Dedifferentiated amniotic fluid mesenchymal stem cell (primary cell): Measurements from ENCODE around the gene COG3.

Experiments
- DNase-seq: peaks from one replicate; pipeline ENCODE4 v3.0.0-alpha.2; 2016; ENCODE audit errors: extremely low spot score

Gene COG3

DNA sequence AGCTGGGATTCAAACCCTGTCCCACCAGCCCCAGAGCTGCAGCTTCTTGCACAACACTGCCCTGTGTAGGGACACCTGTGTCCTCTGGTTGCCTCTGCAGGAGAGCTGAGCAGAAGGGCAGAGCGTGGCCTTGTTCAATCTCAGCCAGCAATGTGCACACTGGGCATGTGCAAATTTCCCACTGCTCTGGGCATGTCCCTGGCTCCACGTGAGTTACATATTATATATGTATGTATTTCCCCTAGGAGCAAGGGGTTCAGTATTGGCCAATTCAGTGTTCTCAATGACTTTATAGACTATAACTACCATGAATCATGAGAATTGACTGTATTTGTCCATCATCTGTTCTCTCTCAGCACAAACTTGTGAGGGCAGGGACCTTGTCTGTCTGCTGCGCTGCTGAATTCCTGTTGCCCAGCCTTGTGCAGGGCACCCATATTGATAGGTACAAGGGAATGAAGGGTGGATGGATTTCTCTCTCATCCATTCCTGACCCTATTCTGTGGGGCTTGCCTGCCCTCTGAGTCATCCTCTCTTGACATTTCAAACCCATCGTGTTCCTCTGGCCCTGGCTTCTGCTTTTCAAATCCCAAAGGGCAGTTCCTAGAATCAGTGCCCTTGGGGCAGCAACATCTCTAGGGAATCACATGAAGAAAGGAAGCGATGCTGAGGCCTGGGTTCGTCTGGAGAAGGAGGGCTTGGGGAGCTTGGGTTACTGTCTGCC is 81.1 kb downstream of the COG3 start:
- DNase-seq: no peak

DNA sequence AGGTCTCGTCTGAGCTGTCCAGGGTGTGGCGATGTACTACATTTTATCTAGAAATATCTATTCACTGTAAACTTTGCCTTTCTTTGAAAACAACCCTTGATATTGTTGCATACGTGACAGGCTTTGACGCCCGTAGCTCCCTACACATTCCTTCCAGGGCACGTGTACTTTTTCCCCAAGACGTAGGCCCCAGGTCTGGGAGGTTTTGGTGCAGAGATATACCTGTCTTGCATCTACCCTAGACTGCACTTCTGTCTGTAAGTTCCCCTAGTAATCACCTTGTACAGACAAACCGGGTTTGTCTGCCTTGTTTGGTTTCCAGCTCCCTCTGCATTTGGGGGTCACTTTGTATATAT is 81.6 kb downstream of the COG3 start:
- DNase-seq: no peak

DNA sequence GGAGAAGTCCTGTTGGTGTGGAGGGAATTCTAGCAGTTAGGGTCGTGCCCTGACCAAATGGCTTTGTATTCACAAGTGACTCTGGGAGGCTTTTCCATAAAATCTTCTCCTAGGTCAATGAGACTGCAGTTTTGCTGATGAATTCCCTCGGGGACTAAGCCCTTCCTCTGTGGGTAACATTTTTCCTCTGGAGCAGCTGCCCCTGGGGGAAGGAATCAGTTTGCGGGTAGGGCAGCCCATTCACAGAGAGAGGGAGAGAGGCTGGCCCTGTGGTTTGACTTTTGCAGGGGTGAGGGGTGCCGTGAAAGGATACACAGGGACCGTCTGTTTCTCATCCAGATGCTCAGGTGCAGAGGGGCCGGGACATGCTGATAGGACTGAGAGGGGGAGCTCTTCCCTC is 83.5 kb downstream of the COG3 start:
- DNase-seq: no peak

DNA sequence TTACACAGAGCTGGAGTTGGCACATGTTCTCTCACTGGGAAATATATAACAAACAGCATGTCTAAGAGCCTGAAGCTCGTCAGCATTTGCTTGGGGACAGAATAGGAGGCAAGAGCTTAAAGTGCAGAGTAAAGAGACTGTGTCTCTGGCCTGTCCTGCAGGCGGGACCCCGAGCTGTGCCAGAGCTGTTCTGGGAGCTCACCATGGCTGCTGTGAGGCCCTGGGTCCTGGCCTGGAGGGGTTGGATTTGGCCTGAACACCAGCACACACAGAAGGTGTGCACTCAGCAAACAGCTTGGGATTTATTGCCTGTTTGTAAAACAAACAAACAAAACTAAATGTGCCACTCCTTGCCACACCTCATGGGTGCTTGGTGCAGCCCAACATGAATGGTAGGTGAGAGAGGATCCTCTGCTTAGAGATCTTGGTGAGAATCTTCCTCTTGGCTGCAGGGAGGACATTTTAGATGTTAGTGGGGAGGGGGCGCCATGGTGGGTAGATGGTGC is 89.9 kb downstream of the COG3 start:
- DNase-seq: no peak

DNA sequence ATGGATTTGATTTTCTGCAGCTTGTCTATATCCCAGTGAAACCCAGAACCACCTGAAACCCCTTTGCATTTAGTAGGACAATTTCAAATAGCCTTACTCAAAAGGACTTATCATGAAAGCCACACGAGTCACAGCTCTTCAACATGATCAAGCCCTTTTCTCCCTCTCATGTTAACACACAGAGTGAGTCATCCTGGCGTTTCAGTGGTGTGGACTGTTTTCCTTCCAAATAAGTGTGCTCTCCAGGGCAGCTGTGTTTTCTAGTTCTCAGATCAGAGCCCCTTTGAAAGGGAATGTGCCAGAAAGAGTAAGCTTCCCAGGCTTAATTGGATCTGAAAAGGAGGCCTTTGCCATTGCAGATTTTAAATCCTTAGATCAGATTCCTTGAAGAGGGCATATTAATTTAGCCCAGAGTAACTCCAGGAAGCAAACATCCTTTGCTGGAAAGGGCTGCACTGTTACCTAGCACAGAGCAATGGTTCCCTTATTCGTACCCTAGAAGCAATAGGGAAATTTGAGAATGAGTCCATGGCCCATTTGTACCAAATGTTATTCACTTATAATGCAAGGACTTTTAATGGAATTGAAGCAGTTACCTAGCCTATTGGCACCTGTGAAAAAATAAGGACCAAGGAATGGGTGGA is 99.5 kb downstream of the COG3 start:
- DNase-seq: peak; percentile 37

DNA sequence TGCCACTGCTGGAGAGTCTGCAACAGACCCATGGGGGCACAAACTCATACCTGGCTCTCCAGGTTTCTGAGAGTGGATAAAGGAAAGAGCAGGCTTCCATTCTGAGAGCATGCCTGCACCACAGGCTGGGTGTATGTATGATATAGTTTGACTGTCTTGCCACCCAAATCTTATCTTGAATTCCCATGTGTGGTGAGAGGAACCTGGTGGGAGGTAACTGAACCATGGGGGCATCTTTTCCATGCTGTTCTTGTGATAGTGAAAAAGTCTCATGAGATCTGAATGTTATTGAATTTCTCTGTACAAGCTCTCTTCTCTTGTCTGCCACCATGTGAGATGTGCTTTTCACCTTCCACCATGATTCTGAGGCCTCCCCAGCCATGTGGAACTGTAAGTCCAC is 100.6 kb downstream of the COG3 start:
- DNase-seq: no peak

DNA sequence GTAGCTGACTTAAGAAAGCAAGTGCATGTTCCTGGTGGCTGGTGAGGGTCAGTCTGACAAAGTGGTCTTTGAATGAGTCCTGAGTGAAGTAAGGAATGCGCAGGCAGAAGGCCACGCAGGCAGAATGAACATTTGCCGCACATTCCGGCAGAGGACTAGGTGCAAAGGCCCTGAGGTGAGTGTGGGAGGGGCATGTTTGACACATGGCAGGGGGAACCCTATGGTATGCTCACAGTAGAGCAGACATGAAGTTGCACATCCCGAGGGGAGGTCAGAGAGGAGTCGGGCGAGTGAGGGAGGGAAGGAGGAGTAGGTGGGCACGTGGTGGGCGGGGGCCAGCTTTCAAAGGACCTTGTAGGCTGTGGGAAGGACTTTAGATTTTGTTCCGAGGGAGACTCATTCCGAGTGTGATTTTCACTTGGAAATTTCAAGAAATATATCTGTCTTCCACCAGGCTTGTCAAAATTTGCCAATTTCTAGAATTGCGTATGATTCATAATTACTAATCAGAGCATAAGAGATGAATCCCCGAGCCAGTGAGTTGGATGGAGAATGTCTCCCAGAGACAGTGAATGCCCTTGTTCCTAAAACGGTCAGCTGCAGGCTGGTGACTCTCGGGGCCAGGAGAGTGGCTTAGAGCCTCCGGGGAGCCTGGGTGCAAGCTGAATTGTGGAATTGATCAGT is 110.5 kb downstream of the COG3 start:
- DNase-seq: no peak

DNA sequence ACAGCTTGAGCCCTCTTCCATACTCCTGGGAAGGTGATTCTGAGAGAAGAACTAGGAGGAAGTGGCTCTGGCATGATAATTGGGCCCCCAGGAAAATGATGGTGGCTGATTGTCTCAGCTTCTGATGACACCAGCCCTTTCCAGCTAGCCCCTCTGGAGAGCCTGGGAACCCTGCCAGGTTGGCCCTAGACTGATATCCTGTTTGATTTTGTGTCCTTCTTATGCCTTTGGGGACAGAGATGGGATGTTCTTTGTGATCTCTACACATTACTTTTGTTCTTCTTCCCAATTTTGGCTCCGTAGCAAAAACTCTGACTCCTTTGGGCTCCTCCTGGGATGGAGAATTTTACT is 111.1 kb downstream of the COG3 start:
- no peak for DNase-seq

DNA sequence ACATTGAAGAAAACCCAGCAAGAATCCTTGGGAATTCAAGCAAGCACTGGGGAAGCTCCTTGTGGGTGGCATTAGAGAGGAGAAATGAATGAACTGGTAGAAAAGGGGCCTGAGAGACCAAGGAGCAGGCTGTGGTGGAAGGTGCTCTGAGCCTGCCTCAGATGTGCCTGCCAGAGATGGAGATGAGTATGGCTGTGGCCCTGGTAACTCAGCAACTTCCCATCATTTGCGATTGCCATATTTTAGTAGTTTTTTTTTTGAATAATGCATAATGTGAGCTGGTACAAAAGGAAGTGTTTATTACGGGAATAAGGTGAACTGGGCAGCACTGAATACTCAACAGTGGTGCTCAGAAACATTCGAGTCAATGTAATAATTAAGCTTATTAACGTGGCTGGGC is 111.7 kb downstream of the COG3 start:
- DNase-seq: no peak

DNA sequence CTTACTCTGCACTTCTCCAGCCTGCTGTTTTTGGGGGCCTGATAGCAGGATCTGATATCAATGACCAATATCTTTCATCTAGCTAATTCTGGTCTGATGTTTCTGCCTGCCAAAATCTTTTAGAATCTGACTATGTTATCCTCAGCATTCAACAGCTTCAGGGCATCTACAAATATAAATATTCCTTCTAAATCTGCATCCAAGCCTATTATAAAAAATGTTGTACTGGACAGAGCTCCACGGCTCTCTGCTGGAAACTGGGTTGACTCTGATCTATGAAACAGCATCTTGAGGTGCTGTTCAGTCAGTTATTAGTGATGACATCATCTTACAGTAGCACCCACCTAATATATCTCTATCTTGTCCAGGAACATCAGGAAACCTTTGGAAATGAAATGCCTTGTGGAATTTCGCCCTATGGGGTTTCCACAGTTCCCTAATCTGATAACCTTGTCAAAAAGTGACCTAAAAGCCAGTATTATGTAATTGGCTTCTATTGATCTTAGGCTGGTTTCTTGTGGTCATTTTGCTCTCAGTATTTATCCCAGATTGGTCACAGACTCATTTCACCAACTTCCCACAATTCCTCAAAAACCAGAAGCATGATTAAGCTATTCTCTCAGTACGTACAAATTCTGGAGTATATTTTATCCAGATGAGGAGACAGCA is 117.8 kb downstream of the COG3 start:
- DNase-seq: no peak

DNA sequence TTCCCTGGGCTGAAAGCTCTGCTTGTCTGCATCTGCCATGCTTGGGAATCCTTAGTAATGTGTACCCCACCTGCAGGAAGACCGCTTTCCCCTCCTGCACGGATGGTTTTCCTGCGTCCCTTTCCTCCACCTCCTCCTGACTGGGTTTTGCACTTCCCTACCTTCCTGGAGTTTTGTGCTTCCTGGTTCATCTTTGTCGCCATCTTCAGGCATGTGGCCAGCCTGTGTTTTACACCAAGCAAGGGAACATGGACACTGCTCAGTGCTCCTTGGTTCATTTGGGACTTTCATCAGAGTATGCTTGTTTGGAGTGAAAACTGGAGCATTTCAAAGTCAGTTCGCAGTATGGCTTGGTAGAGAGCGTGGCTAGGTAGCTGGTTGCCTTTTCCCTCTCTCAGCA is 120.1 kb downstream of the COG3 start:
- DNase-seq: no peak
